Suprapubic skin (tissue), 4 donors: ENCODE measurements around the gene PRR35. TPM values are rescaled to one million over a fixed set of nuclear protein-coding genes. Genes with fewer than 3 reads are reported as not detected.

ENCODE experiments used
- DNase-seq, 2 donors: peaks; one replicate each; pipeline ENCODE4 v3.0.0-alpha.2; 2019; ENCODE audit warnings: low spot score in 2 of 2
- H3K27ac ChIP-seq: fragments of 200-600 bp; sonication (generic); one replicate; pipeline ENCODE4 v1.5.1; 2019
- H3K27me3 ChIP-seq: fragments of 200-600 bp; sonication (generic); one replicate; pipeline ENCODE4 v1.5.1; 2019
- H3K36me3 ChIP-seq: fragments of 200-600 bp; sonication (generic); one replicate; pipeline ENCODE4 v1.5.1; 2019
- H3K4me1 ChIP-seq: fragments of 200-600 bp; sonication (generic); one replicate; pipeline ENCODE4 v1.5.1; 2019
- H3K4me3 ChIP-seq: fragments of 200-600 bp; sonication (generic); one replicate; pipeline ENCODE4 v1.5.1; 2019; ENCODE audit warnings: mild to moderate bottlenecking
- H3K9me3 ChIP-seq: fragments of 200-600 bp; sonication (generic); one replicate; pipeline ENCODE4 v1.5.1; 2019
- EP300 ChIP-seq: sonication (generic); formaldehyde crosslinking; IDR thresholded peaks from one replicate; pipeline ENCODE4 v1.6.1; 2017; ENCODE audit warnings: antibody characterized with exemption
- POLR2A ChIP-seq, 2 donors: fragments of 450-650 bp; IDR thresholded peaks; one replicate each; pipeline ENCODE4 v1.6.1; 2017; ENCODE audit warnings: antibody characterized with exemption in 2 of 2, mild to moderate bottlenecking in 2 of 2, moderate library complexity in 2 of 2
- POLR2AphosphoS5 ChIP-seq, 3 donors: sonication (generic); formaldehyde crosslinking; IDR thresholded peaks; one replicate each; pipeline ENCODE4 v1.6.1; 2017; ENCODE audit warnings: antibody characterized with exemption in 3 of 3
- WGBS: methylation state at CpG from one replicate; pipeline ENCODE4 v1.1.5; 2018; 5-methylcytosine and 5-hydroxymethylcytosine counted together
- total RNA-seq, 4 donors: library from RNA; depleted of rRNA; stranded (reverse); fragments of >200 nt; gene quantifications; one replicate each; pipeline ENCODE4 v1.1.0, GENCODE V29; 2016
- TF ChIP-seq, protein P1 (sequence below), 2 donors: fragments of 200-600 bp in 1 of 2; fragments of 450-650 bp in 1 of 2; sonication (generic) in 1 of 2; IDR thresholded peaks; one replicate each; pipeline ENCODE4 v1.5.1; 2016 to 2019; ENCODE audit warnings: antibody characterized with exemption in 2 of 2, mild to moderate bottlenecking in 1 of 2, moderate library complexity in 1 of 2

PRR35 gene
- total RNA-seq, 4 donors from 2014 or later: not detected

DNA sequence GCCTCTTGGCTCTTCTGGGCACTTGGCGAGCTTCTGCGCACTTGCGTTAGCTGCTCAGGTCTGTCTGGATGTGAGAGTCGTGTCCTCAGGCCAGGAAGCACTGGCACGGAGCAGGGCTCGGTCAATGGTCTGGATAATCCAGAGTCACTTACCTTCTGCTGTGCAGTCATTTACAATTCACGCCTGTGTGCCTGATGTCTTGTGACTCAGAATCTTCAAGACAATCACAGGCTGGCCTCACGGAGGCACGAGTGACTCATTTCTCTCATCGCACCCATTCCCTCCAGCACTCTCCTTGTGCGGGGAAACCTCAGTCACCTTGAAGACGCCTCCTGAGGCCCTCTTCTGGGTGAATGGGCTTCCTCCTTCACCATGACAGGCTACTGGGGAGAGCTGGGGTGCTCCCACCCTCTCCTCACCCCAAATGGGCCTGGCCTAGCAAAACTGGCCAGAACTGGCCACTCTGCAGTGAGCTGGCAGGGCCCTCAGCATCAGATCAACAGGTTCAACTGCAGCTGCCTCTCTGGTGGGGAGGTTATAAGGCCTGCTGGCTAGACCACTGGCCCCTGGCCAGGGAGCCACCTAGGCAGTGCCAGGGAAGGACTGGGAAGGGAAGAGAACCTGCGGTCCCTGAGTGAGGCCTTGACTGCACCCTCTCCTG lies 34.5 kb upstream of the PRR35 start:
- Histone ChIP-seq H3K4me3 (peak overlapping the region; percentile 73), H3K27ac (peak overlapping the region; percentile 94), H3K9me3 (no peaks in the 10 kb centered on the region), H3K27me3 (no peaks in the 10 kb centered on the region), H3K36me3 (peaks cover 5% of the 10 kb centered on the region), H3K4me1 (peaks cover 76% of the 10 kb centered on the region)
- 37% methylated on average over 12 of the region's 13 CpGs for WGBS
- no peak for DNase-seq
- no peak for TF ChIP-seq POLR2AphosphoS5 (IDR thresholded peaks at IDR 0.05)
- TF ChIP-seq POLR2A (IDR thresholded peaks at IDR 0.05): no peak
- TF ChIP-seq, protein P1, sequence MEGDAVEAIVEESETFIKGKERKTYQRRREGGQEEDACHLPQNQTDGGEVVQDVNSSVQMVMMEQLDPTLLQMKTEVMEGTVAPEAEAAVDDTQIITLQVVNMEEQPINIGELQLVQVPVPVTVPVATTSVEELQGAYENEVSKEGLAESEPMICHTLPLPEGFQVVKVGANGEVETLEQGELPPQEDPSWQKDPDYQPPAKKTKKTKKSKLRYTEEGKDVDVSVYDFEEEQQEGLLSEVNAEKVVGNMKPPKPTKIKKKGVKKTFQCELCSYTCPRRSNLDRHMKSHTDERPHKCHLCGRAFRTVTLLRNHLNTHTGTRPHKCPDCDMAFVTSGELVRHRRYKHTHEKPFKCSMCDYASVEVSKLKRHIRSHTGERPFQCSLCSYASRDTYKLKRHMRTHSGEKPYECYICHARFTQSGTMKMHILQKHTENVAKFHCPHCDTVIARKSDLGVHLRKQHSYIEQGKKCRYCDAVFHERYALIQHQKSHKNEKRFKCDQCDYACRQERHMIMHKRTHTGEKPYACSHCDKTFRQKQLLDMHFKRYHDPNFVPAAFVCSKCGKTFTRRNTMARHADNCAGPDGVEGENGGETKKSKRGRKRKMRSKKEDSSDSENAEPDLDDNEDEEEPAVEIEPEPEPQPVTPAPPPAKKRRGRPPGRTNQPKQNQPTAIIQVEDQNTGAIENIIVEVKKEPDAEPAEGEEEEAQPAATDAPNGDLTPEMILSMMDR (IDR thresholded peaks at IDR 0.05): no peak
- no peak for TF ChIP-seq EP300

GRCh38 chr16:526181-527014 lies 33.8 kb upstream of the PRR35 start:
- Histone ChIP-seq H3K27me3 (no peaks in the 10 kb centered on the region), H3K27ac (peak overlapping the region; percentile 94), H3K36me3 (no peaks in the 10 kb centered on the region), H3K4me1 (peaks cover 74% of the 10 kb centered on the region), H3K4me3 (peak overlapping the region; percentile 73), H3K9me3 (no peaks in the 10 kb centered on the region)
- no peak for DNase-seq
- 4% methylated on average over 5 of the region's 26 CpGs for WGBS
- TF ChIP-seq POLR2A (IDR thresholded peaks at IDR 0.05) (no peak), POLR2AphosphoS5 (IDR thresholded peaks at IDR 0.05) (no peak), EP300 (no peak)
- TF ChIP-seq, protein P1 (IDR thresholded peaks at IDR 0.05): no peak

DNA sequence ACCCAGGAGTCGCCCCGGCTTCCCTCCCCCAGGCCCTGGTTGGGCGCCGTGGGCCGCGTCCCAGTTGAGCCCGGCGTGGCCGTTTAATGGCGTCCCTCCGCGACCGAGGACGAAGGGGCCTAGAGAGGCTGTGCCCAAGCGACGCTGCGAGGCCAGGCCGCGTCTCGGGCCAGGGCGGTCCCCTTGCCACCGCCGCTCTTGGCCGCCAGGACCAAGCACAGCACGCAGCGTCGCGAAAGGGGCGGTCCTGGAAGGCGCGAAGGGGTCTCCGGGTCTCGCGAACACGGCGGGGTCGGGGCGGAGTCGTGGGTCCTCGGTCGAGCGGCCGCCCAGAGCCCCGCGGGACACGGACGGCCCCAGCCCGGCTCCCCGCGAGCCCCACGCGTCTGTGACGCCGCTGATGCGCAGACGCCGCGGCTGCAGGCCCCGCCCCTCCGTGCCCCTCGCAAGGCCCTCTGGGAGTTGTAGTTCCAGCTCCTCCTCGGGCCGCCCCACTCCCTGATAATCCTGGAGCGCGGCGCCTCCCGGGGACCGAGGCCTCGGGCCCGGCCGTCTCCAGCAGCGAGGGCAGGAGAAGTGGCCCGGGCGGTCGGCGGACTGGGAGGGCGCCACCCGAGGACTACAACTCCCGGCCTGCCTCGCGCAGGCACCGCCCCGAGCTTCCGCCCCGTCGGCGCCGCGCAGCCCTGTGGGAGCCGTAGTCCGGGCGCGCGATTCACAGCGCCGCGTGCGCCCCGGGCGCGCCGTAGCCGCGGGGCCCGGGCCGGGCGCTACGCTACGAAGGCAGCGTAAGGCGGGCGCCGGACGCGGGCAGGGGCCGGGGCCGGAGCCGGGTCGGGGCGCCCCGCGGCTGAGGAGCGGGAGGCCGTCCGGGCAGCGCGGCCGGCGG lies 32.9 kb upstream of the PRR35 start, which contains the start of gene CAPN15:
Gene CAPN15 (plus strand): TSS at position 698 of the 889 bp plus-strand sequence. CDS start 19,127 bp downstream, outside the sequence.
- Histone ChIP-seq H3K4me3 (peak within 1 kb of the TSS; percentile 73), H3K9me3 (no peaks in the 10 kb centered on the region), H3K27ac (peak within 1 kb of the TSS; percentile 94), H3K27me3 (no peaks in the 10 kb centered on the region), H3K36me3 (no peaks in the 10 kb centered on the region), H3K4me1 (peaks cover 66% of the 10 kb centered on the region)
- 0% methylated on average over 11 of the region's 129 CpGs for WGBS
- TF ChIP-seq, protein P1 (IDR thresholded peaks at IDR 0.05): peak; percentile 13 to 21
- TF ChIP-seq POLR2AphosphoS5 (IDR thresholded peaks at IDR 0.05) (peak in 2 of 3 donors; percentile 25 to 45), EP300 (no peak), POLR2A (IDR thresholded peaks at IDR 0.05) (peak in 1 of 2 donors; percentile 61)
- peak; percentile 93 for DNase-seq

GRCh38 chr16:528111-529011 lies 31.8 kb upstream of the PRR35 start:
- 0% methylated on average over 1 of the region's 55 CpGs for WGBS
- no peaks in the 10 kb centered on the region for H3K36me3 ChIP-seq
- no peak for DNase-seq
- peak overlapping the region; percentile 73 for H3K4me3 ChIP-seq
- no peaks in the 10 kb centered on the region for H3K27me3 ChIP-seq
- TF ChIP-seq POLR2A (IDR thresholded peaks at IDR 0.05) (peak in 1 of 2 donors; percentile 16), EP300 (no peak)
- H3K27ac ChIP-seq: peak overlapping the region; percentile 94
- H3K4me1 ChIP-seq: peaks cover 60% of the 10 kb centered on the region
- no peaks in the 10 kb centered on the region for H3K9me3 ChIP-seq
